Naive thymus-derived CD8-positive, alpha-beta T cell (primary cell): ENCODE measurements around the gene LCE7A. TPM values are rescaled to one million over a fixed set of nuclear protein-coding genes. Genes with fewer than 3 reads are reported as not detected.
A peak's percentile ranks its signal among the peaks of the same experiment; 100 is the strongest.

ENCODE experiments used
- ATAC-seq, 2 donors: fragments of 150-1000 bp; cut with Tn5 transposase in 1 of 2; sonication (Bioruptor Pico), chemical (Tn5 transposase) in 1 of 2; 1 replicate in 1 of 2; 2 replicates in 1 of 2; pipeline ENCODE4 v1.10.0; 2021; ENCODE audit warnings: mild to moderate bottlenecking in 2 of 2, moderate library complexity in 2 of 2
- POLR2A ChIA-PET: fragments of 350-600 bp; sonication (Branson Sonifier 250); formaldehyde crosslinking; loops from one replicate; lab custom pipeline; 2021; ENCODE audit warnings: antibody characterized with exemption; lab: Charles Lee
- DNase-seq, 10 donors: peaks; one replicate each; pipeline versions ENCODE4 v3.0.0 to v3.0.0-alpha.2; 2020 to 2022
- H3K27ac Mint-ChIP-seq, 10 donors: one replicate each; pipeline ENCODE4 v1.8.0; 2020 to 2022; ENCODE audit warnings: mild to moderate bottlenecking in 10 of 10, mixed read lengths in 10 of 10, moderate library complexity in 4 of 10, inconsistent platforms in 1 of 10
- H3K27me3 Mint-ChIP-seq, 5 donors: one replicate each; pipeline ENCODE4 v1.8.0; 2021 to 2022; ENCODE audit warnings: mixed read lengths in 5 of 5
- H3K36me3 Mint-ChIP-seq, 3 donors: one replicate each; pipeline ENCODE4 v1.8.0; 2020 to 2022; ENCODE audit warnings: mixed read lengths in 3 of 3, mild to moderate bottlenecking in 2 of 3, inconsistent platforms in 1 of 3
- H3K4me1 Mint-ChIP-seq, 4 donors: one replicate each; pipeline ENCODE4 v1.8.0; 2021 to 2022; ENCODE audit warnings: mixed read lengths in 4 of 4
- H3K4me3 Mint-ChIP-seq, 10 donors: one replicate each; pipeline ENCODE4 v1.8.0; 2020 to 2022; ENCODE audit warnings: mild to moderate bottlenecking in 10 of 10, mixed read lengths in 10 of 10, moderate library complexity in 6 of 10, inconsistent platforms in 1 of 10
- H3K9me3 Mint-ChIP-seq, 9 donors: one replicate each; pipeline ENCODE4 v1.8.0; 2020 to 2022; ENCODE audit warnings: mixed read lengths in 9 of 9, mild to moderate bottlenecking in 3 of 9, inconsistent platforms in 1 of 9, moderate library complexity in 1 of 9
- polyA plus RNA-seq, 3 donors: library from polyadenylated mRNA; unstranded; fragments of 300-500 nt; fragmentation: Illumina TruSeq; gene quantifications; one replicate each; pipeline ENCODE4 v1.2.3, GENCODE V29; 2021
- total RNA-seq, 8 experiments: library from RNA in 2 of 8; stranded (reverse) in 2 of 8; gene quantifications; one replicate each; pipeline ENCODE4 v1.2.3 and lab custom pipeline; 2021 to 2026

Gene LCE7A
- not detected for total RNA-seq
- not detected for polyA plus RNA-seq
- total RNA-seq (lab: John Stamatoyannopoulos, UW), result 0 reads per million in 6 experiments

- ATAC-seq (no peak), DNase-seq (no peak)
- Mint-ChIP-seq H3K9me3 (no peaks in the 10 kb centered on the region), H3K27me3 (peaks cover 11 to 22% (median 19%) of the 10 kb centered on the region in 5 donors), H3K36me3 (no peaks in the 10 kb centered on the region), H3K4me3 (no peak within 1 kb of the TSS), H3K27ac (no peak within 1 kb of the TSS), H3K4me1 (no peaks in the 10 kb centered on the region)
- POLR2A ChIA-PET, result no interaction called here
Measured at GRCh38 chr1:152859696-152860095, at the start of gene LCE7A. Gene LCE7A (plus strand): TSS chr1:152859996. CDS start chr1:152860698, 702 bp downstream.

GRCh38 chr1:152811050-152811449, 48.7 kb upstream of the LCE7A start:
- Mint-ChIP-seq H3K27me3 (peaks cover 14 to 23% (median 19%) of the 10 kb centered on the region in 5 donors), H3K36me3 (peaks cover 0 to 4% (median 0%) of the 10 kb centered on the region in 3 donors), H3K4me1 (no peaks in the 10 kb centered on the region), H3K9me3 (peaks cover 0 to 4% (median 0%) of the 10 kb centered on the region in 9 donors), H3K4me3 (no peak overlapping the region), H3K27ac (peak overlapping the region in 1 of 10 donors; percentile 65)
- ATAC-seq (no peak), DNase-seq (no peak)
- POLR2A ChIA-PET, result no interaction called here

- no peak within 1 kb of the TSS for H3K4me3 Mint-ChIP-seq
- POLR2A ChIA-PET, result no interaction called here
- H3K4me1 Mint-ChIP-seq, result no peaks in the 10 kb centered on the region
- no peak for DNase-seq
- H3K9me3 Mint-ChIP-seq, result peaks cover 0 to 4% (median 0%) of the 10 kb centered on the region in 9 donors
- ATAC-seq, result no peak
- H3K27ac Mint-ChIP-seq, result peak within 1 kb of the TSS in 1 of 10 donors; percentile 65
- peaks cover 16 to 25% (median 19%) of the 10 kb centered on the region in 5 donors for H3K27me3 Mint-ChIP-seq
- H3K36me3 Mint-ChIP-seq, result peaks cover 0 to 4% (median 0%) of the 10 kb centered on the region in 3 donors
Measured at GRCh38 chr1:152811671-152812070, 48.1 kb upstream of the LCE7A start, which contains the start of gene LCE1B. Gene LCE1B (plus strand): TSS chr1:152811971. CDS start chr1:152812447, 476 bp downstream.

GRCh38 chr1:152817309-152817708, 42.5 kb upstream of the LCE7A start:
- no peak for ATAC-seq
- Mint-ChIP-seq H3K27ac (no peak overlapping the region), H3K4me3 (no peak overlapping the region), H3K36me3 (peaks cover 0 to 4% (median 0%) of the 10 kb centered on the region in 3 donors), H3K4me1 (no peaks in the 10 kb centered on the region), H3K27me3 (peaks cover 13 to 33% (median 15%) of the 10 kb centered on the region in 5 donors), H3K9me3 (peaks cover 0 to 3% (median 0%) of the 10 kb centered on the region in 9 donors)
- DNase-seq, result no peak
- POLR2A ChIA-PET, result no interaction called here

- H3K4me3 Mint-ChIP-seq, result no peak overlapping the region
- H3K4me1 Mint-ChIP-seq, result no peaks in the 10 kb centered on the region
- no peak for ATAC-seq
- H3K27me3 Mint-ChIP-seq, result peaks cover 14 to 39% (median 22%) of the 10 kb centered on the region in 5 donors
- no peak overlapping the region for H3K27ac Mint-ChIP-seq
- no peaks in the 10 kb centered on the region for H3K9me3 Mint-ChIP-seq
- no peaks in the 10 kb centered on the region for H3K36me3 Mint-ChIP-seq
- POLR2A ChIA-PET, result no interaction called here
- DNase-seq, result no peak
Measured at GRCh38 chr1:152823294-152823693, 36.5 kb upstream of the LCE7A start.

GRCh38 chr1:152824964-152825363, 34.8 kb upstream of the LCE7A start:
- Mint-ChIP-seq H3K4me3 (no peak overlapping the region), H3K4me1 (no peaks in the 10 kb centered on the region), H3K27me3 (peaks cover 16 to 56% (median 28%) of the 10 kb centered on the region in 5 donors)

GRCh38 chr1:152827173-152827572, 32.6 kb upstream of the LCE7A start, which contains the start of gene LCE1A:
Gene LCE1A (plus strand): TSS chr1:152827473. CDS start chr1:152827473, 0 bp downstream.
- no peaks in the 10 kb centered on the region for H3K4me1 Mint-ChIP-seq
- DNase-seq (no peak), ATAC-seq (no peak)
- H3K4me3 Mint-ChIP-seq, result no peak within 1 kb of the TSS
- H3K9me3 Mint-ChIP-seq, result peaks cover 0 to 2% (median 0%) of the 10 kb centered on the region in 9 donors
- peaks cover 18 to 70% (median 40%) of the 10 kb centered on the region in 5 donors for H3K27me3 Mint-ChIP-seq
- no peaks in the 10 kb centered on the region for H3K36me3 Mint-ChIP-seq
- peak within 1 kb of the TSS in 1 of 10 donors; percentile 63 for H3K27ac Mint-ChIP-seq
- POLR2A ChIA-PET, result no interaction called here

More at GRCh38 chr1:152824964-152825363, 34.8 kb upstream of the LCE7A start:
- POLR2A ChIA-PET, result no interaction called here
- Mint-ChIP-seq H3K36me3 (no peaks in the 10 kb centered on the region), H3K9me3 (no peaks in the 10 kb centered on the region), H3K27ac (no peak overlapping the region)
- DNase-seq (no peak), ATAC-seq (no peak)

- H3K4me1 Mint-ChIP-seq, result no peaks in the 10 kb centered on the region
- H3K9me3 Mint-ChIP-seq, result peaks cover 0 to 11% (median 0%) of the 10 kb centered on the region in 9 donors
- peaks cover 1 to 37% (median 17%) of the 10 kb centered on the region in 5 donors for H3K27me3 Mint-ChIP-seq
- no peak overlapping the region for H3K27ac Mint-ChIP-seq
- POLR2A ChIA-PET, result no interaction called here
- DNase-seq (no peak), ATAC-seq (no peak)
- no peaks in the 10 kb centered on the region for H3K36me3 Mint-ChIP-seq
- no peak overlapping the region for H3K4me3 Mint-ChIP-seq
Measured at GRCh38 chr1:152836870-152837269, 22.9 kb upstream of the LCE7A start.

- H3K36me3 Mint-ChIP-seq, result no peaks in the 10 kb centered on the region
Measured at GRCh38 chr1:152842556-152842955, 17.2 kb upstream of the LCE7A start, which contains the start of gene LCE6A. Gene LCE6A (plus strand): TSS chr1:152842856. CDS start chr1:152843521, 665 bp downstream.

GRCh38 chr1:152855661-152856060, 4.1 kb upstream of the LCE7A start:
- POLR2A ChIA-PET, result no interaction called here
- Mint-ChIP-seq H3K4me3 (no peak overlapping the region), H3K27me3 (peaks cover 10 to 30% (median 16%) of the 10 kb centered on the region in 5 donors), H3K9me3 (no peaks in the 10 kb centered on the region), H3K4me1 (no peaks in the 10 kb centered on the region), H3K27ac (no peak overlapping the region), H3K36me3 (no peaks in the 10 kb centered on the region)
- DNase-seq (no peak), ATAC-seq (no peak)

More at GRCh38 chr1:152842556-152842955, 17.2 kb upstream of the LCE7A start, which contains the start of gene LCE6A:
- peak within 1 kb of the TSS in 1 of 10 donors; percentile 24 for H3K27ac Mint-ChIP-seq
- ATAC-seq, result no peak
- peaks cover 8 to 54% (median 15%) of the 10 kb centered on the region in 5 donors for H3K27me3 Mint-ChIP-seq
- POLR2A ChIA-PET, result no interaction called here
- H3K9me3 Mint-ChIP-seq, result no peaks in the 10 kb centered on the region
- no peak within 1 kb of the TSS for H3K4me3 Mint-ChIP-seq
- DNase-seq, result no peak
- no peaks in the 10 kb centered on the region for H3K4me1 Mint-ChIP-seq

- H3K27me3 Mint-ChIP-seq, result peaks cover 11 to 22% (median 19%) of the 10 kb centered on the region in 5 donors
- H3K4me3 Mint-ChIP-seq, result no peak overlapping the region
- no peak for DNase-seq
- no peak overlapping the region for H3K27ac Mint-ChIP-seq
- H3K4me1 Mint-ChIP-seq, result no peaks in the 10 kb centered on the region
- H3K36me3 Mint-ChIP-seq, result no peaks in the 10 kb centered on the region
- H3K9me3 Mint-ChIP-seq, result no peaks in the 10 kb centered on the region
- POLR2A ChIA-PET, result no interaction called here
- ATAC-seq, result no peak
Measured at GRCh38 chr1:152858062-152858461, 1.7 kb upstream of the LCE7A start.

GRCh38 chr1:152860129-152860528, 333 bp downstream of the LCE7A start:
- Mint-ChIP-seq H3K27me3 (peaks cover 11 to 22% (median 19%) of the 10 kb centered on the region in 5 donors), H3K27ac (no peak overlapping the region), H3K36me3 (no peaks in the 10 kb centered on the region), H3K4me3 (no peak overlapping the region), H3K9me3 (no peaks in the 10 kb centered on the region), H3K4me1 (no peaks in the 10 kb centered on the region)
- ATAC-seq, result no peak
- POLR2A ChIA-PET, result no interaction called here
- no peak for DNase-seq

- ATAC-seq, result no peak
- POLR2A ChIA-PET, result no interaction called here
- no peak overlapping the region for H3K27ac Mint-ChIP-seq
- peaks cover 8 to 20% (median 13%) of the 10 kb centered on the region in 5 donors for H3K27me3 Mint-ChIP-seq
- no peaks in the 10 kb centered on the region for H3K9me3 Mint-ChIP-seq
- no peaks in the 10 kb centered on the region for H3K36me3 Mint-ChIP-seq
- no peak overlapping the region for H3K4me3 Mint-ChIP-seq
- no peaks in the 10 kb centered on the region for H3K4me1 Mint-ChIP-seq
- DNase-seq, result no peak
Measured at GRCh38 chr1:152861374-152861773, 1.6 kb downstream of the LCE7A start.
